Hepatocyte (in vitro differentiated cells): ENCODE measurements around the gene PNPLA7. TPM values are rescaled to one million over a fixed set of nuclear protein-coding genes. Genes with fewer than 3 reads are reported as not detected.

Experiments
- DNase-seq: peaks from one replicate; pipeline ENCODE4 v3.0.0-alpha.2; 2016; ENCODE audit warnings: low spot score
- H2AFZ ChIP-seq: fragments of 200-600 bp; sonication (generic); 2 replicates; pipeline ENCODE4 v1.6.0; 2016; ENCODE audit warnings: antibody characterized with exemption, mild to moderate bottlenecking
- H3K27ac ChIP-seq: fragments of 200-600 bp; sonication (generic); 2 replicates; pipeline ENCODE4 v1.5.1; 2016; ENCODE audit warnings: mild to moderate bottlenecking
- H3K27me3 ChIP-seq: fragments of 200-600 bp; sonication (generic); 2 replicates; pipeline ENCODE4 v1.6.1; 2016
- H3K36me3 ChIP-seq: fragments of 200-600 bp; sonication (generic); replicated peaks from 2 replicates; pipeline ENCODE4 v1.5.1; 2016; ENCODE audit warnings: low read depth; ENCODE audit not compliant: insufficient read depth
- H3K4me1 ChIP-seq: fragments of 200-600 bp; sonication (generic); 2 replicates; pipeline ENCODE4 v1.5.1; 2016; ENCODE audit warnings: mild to moderate bottlenecking, moderate library complexity; ENCODE audit not compliant: insufficient read depth
- H3K4me2 ChIP-seq: fragments of 200-600 bp; sonication (generic); 2 replicates; pipeline ENCODE4 v1.6.0; 2016
- H3K4me3 ChIP-seq: fragments of 200-600 bp; sonication (generic); 2 replicates; pipeline ENCODE4 v1.5.1; 2016; ENCODE audit warnings: mild to moderate bottlenecking
- H3K79me2 ChIP-seq: fragments of 200-600 bp; sonication (generic); 2 replicates; pipeline ENCODE4 v1.6.0; 2017; ENCODE audit warnings: mild to moderate bottlenecking
- H3K9me2 ChIP-seq: fragments of 200-600 bp; sonication (generic); replicated peaks from 2 replicates; pipeline ENCODE4 v1.6.0; 2017; ENCODE audit warnings: mild to moderate bottlenecking; ENCODE audit not compliant: insufficient read depth
- H3K9me3 ChIP-seq: fragments of 200-600 bp; sonication (generic); 2 replicates; pipeline ENCODE4 v1.5.1; 2016; ENCODE audit warnings: low read depth, mild to moderate bottlenecking
- H4K20me1 ChIP-seq: fragments of 200-600 bp; sonication (generic); 2 replicates; pipeline ENCODE4 v1.6.0; 2016; ENCODE audit warnings: mild to moderate bottlenecking; ENCODE audit not compliant: insufficient read depth, poor library complexity, severe bottlenecking
- CTCF ChIP-seq: fragments of 200-600 bp; sonication (generic); IDR thresholded peaks from 2 replicates; pipeline ENCODE4 v1.5.1; 2016; ENCODE audit warnings: antibody characterized with exemption, mild to moderate bottlenecking; ENCODE audit not compliant: poor library complexity
- EZH2 ChIP-seq: fragments of 200-600 bp; sonication (generic); IDR thresholded peaks from 2 replicates; pipeline ENCODE4 v1.6.1; 2016; ENCODE audit warnings: antibody characterized with exemption, mild to moderate bottlenecking, borderline replicate concordance
- EZH2phosphoT487 ChIP-seq: fragments of 200-600 bp; sonication (generic); IDR thresholded peaks from one replicate; pipeline ENCODE4 v1.6.1; 2018; ENCODE audit warnings: antibody characterized with exemption, mild to moderate bottlenecking, low read depth, moderate library complexity; ENCODE audit not compliant: unreplicated experiment, severe bottlenecking
- WGBS: methylation state at CpG from one replicate; pipeline ENCODE4 v1.1.6; 2016; ENCODE audit warnings: low lambda C conversion rate; ENCODE audit errors: missing lambda C conversion rate; 5-methylcytosine and 5-hydroxymethylcytosine counted together
- polyA plus RNA-seq: library from polyadenylated mRNA; unstranded; fragments of >200 nt; fragmentation: Nextera tagmentation; extraction: Ambion mirVana; gene quantifications from 2 replicates; pipeline ENCODE4 v1.2.1, GENCODE V29; 2016
- total RNA-seq: library from RNA; depleted of rRNA; stranded (reverse); fragments of >200 nt; gene quantifications from 2 replicates; pipeline ENCODE4 v1.2.3, GENCODE V29; 2014

The PNPLA7 gene
- total and polyA plus RNA-seq, 2 experiments from 2014 or later: 0.62 to 0.77 TPM

GRCh38 chr9:137441289-137441934 is 108.8 kb downstream of the PNPLA7 start, which contains the start of gene ENTPD8:
ENTPD8 (minus strand) TSS chr9:137441357; CDS start chr9:137438285, 3,072 bp downstream.
- peak within 1 kb of the TSS; percentile 34 for H3K4me3 ChIP-seq
- H3K36me3 ChIP-seq: no peaks in the 10 kb centered on the region
- WGBS: under 1% methylated on average over 15 of the region's 62 CpGs
- H3K79me2 ChIP-seq: no peaks in the 10 kb centered on the region
- H3K4me1 ChIP-seq: peaks cover 12% of the 10 kb centered on the region
- TF ChIP-seq EZH2phosphoT487: no peak
- no peak for TF ChIP-seq CTCF
- TF ChIP-seq EZH2: no peak
- no peaks in the 10 kb centered on the region for H4K20me1 ChIP-seq
- H3K9me3 ChIP-seq: no peaks in the 10 kb centered on the region
- peak within 1 kb of the TSS; percentile 51 for H2AFZ ChIP-seq
- H3K27ac ChIP-seq: peak within 1 kb of the TSS; percentile 39
- peak; percentile 93 for DNase-seq
- peak within 1 kb of the TSS; percentile 89 for H3K4me2 ChIP-seq
- H3K27me3 ChIP-seq: no peaks in the 10 kb centered on the region
- H3K9me2 ChIP-seq: no peaks in the 10 kb centered on the region

- Histone ChIP-seq H3K4me2 (no peak overlapping the region), H4K20me1 (no peaks in the 10 kb centered on the region), H3K4me3 (no peak overlapping the region), H3K36me3 (no peaks in the 10 kb centered on the region), H3K27me3 (no peaks in the 10 kb centered on the region), H2AFZ (no peak overlapping the region), H3K79me2 (no peaks in the 10 kb centered on the region), H3K27ac (no peak overlapping the region), H3K9me2 (no peaks in the 10 kb centered on the region), H3K9me3 (no peaks in the 10 kb centered on the region), H3K4me1 (peaks cover 5% of the 10 kb centered on the region)
- DNase-seq: no peak
- WGBS: 89% methylated on average over 18 of the region's 18 CpGs
- no peak for TF ChIP-seq EZH2phosphoT487
These were observed 111.0 kb downstream of the PNPLA7 start for GRCh38 chr9:137439158-137439714.

- Histone ChIP-seq H4K20me1 (no peaks in the 10 kb centered on the region), H3K4me1 (peaks cover 5% of the 10 kb centered on the region), H3K9me2 (no peaks in the 10 kb centered on the region), H2AFZ (no peak overlapping the region), H3K27me3 (no peaks in the 10 kb centered on the region), H3K79me2 (no peaks in the 10 kb centered on the region), H3K4me2 (no peak overlapping the region), H3K36me3 (no peaks in the 10 kb centered on the region), H3K4me3 (no peak overlapping the region), H3K9me3 (no peaks in the 10 kb centered on the region), H3K27ac (no peak overlapping the region)
- no peak for DNase-seq
- no peak for TF ChIP-seq EZH2
- WGBS: 96% methylated on average over 14 of the region's 22 CpGs
These were observed 111.5 kb downstream of the PNPLA7 start for GRCh38 chr9:137438591-137439157.

GRCh38 chr9:137437691-137438590 is 112.3 kb downstream of the PNPLA7 start:
- H3K27ac ChIP-seq: no peak overlapping the region
- 91% methylated on average over 34 of the region's 40 CpGs for WGBS
- DNase-seq: no peak
- no peak overlapping the region for H3K4me2 ChIP-seq
- peaks cover 5% of the 10 kb centered on the region for H3K4me1 ChIP-seq
- no peak for TF ChIP-seq CTCF
- TF ChIP-seq EZH2phosphoT487: no peak
- TF ChIP-seq EZH2: no peak
- no peaks in the 10 kb centered on the region for H3K79me2 ChIP-seq
- no peak overlapping the region for H2AFZ ChIP-seq
- H3K4me3 ChIP-seq: no peak overlapping the region
- no peaks in the 10 kb centered on the region for H3K9me2 ChIP-seq
- no peaks in the 10 kb centered on the region for H3K36me3 ChIP-seq
- H3K27me3 ChIP-seq: no peaks in the 10 kb centered on the region
- H4K20me1 ChIP-seq: no peaks in the 10 kb centered on the region
- no peaks in the 10 kb centered on the region for H3K9me3 ChIP-seq
